Measurements from ENCODE around the gene RIN3. TPM values are rescaled to one million over a fixed set of nuclear protein-coding genes. Genes with fewer than 3 reads are reported as not detected.
A peak's percentile ranks its signal among the peaks of the same experiment; 100 is the strongest.

The RIN3 gene
- total and polyA plus RNA-seq, 10 of the 15 experiments (the other 5 are each of a cell fraction or from before 2014, with no cell fraction given): 0.91 to 23.3 (median 6.3) TPM

DNA sequence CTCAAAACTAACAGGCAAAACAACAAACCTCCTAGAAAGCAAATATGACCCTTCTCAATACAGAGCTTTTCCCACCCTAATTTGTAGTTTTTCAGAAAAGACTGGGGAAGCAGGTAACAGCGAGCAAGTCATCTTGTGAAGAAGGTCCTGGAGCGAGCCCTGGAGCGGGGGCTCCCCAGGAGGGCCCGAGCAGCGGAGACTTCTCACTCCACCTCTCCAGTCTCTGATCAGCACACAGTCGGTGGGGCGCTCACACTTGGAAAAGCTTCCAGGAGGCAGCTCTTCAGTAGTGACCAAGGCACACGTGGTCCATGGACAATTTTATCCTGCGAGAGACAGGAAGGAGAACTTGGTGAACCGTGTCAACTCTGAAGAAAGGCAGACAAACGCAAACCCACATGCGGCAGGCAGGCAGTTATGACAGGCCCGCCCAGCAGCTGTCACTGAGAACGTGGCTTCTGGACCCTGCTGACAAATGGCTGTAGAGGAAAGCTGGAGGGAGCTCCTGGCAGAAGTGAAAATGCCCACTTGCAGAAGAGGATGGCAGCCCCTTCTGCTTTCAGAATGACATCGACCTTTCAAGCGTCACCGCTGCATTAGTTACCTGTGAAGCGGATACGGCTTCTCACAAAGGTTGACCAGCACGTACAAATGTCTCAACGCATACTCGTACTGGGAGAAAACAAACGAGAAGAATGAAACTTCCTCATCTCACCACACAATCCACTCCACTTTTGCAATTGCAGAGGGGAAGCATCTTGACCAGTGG is 190.6 kb downstream of the RIN3 start (continued):
- TF ChIP-seq, protein P1, sequence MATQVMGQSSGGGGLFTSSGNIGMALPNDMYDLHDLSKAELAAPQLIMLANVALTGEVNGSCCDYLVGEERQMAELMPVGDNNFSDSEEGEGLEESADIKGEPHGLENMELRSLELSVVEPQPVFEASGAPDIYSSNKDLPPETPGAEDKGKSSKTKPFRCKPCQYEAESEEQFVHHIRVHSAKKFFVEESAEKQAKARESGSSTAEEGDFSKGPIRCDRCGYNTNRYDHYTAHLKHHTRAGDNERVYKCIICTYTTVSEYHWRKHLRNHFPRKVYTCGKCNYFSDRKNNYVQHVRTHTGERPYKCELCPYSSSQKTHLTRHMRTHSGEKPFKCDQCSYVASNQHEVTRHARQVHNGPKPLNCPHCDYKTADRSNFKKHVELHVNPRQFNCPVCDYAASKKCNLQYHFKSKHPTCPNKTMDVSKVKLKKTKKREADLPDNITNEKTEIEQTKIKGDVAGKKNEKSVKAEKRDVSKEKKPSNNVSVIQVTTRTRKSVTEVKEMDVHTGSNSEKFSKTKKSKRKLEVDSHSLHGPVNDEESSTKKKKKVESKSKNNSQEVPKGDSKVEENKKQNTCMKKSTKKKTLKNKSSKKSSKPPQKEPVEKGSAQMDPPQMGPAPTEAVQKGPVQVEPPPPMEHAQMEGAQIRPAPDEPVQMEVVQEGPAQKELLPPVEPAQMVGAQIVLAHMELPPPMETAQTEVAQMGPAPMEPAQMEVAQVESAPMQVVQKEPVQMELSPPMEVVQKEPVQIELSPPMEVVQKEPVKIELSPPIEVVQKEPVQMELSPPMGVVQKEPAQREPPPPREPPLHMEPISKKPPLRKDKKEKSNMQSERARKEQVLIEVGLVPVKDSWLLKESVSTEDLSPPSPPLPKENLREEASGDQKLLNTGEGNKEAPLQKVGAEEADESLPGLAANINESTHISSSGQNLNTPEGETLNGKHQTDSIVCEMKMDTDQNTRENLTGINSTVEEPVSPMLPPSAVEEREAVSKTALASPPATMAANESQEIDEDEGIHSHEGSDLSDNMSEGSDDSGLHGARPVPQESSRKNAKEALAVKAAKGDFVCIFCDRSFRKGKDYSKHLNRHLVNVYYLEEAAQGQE (IDR thresholded peaks at IDR 0.05; ENCODE audit: low read depth, low read length): no peak
- TF ChIP-seq RBBP5 (conservative IDR thresholded peaks at IDR 0.05) (no peak), NFYB (IDR thresholded peaks at IDR 0.05; ENCODE audit: insufficient read depth, low read depth, low read length) (no peak), ZNF274 (IDR thresholded peaks at IDR 0.05; ENCODE audit: insufficient read depth, insufficient read length) (no peak), SMC3 (IDR thresholded peaks at IDR 0.05; ENCODE audit: borderline replicate concordance, low read length) (0 out of 2 replicates have a peak, but pooled peaks have one; percentile 10), POLR2A (IDR thresholded peaks at IDR 0.05; ENCODE audit: low read depth, low read length) (no peak), EGR1 (IDR thresholded peaks at IDR 0.05; ENCODE audit: borderline replicate concordance in 1 of 2, low read depth in 2 of 2, low read length in 2 of 2) (no peak), FOS (IDR thresholded peaks at IDR 0.05; ENCODE audit: borderline replicate concordance, extremely low read depth, insufficient read length) (no peak), NFYA (IDR thresholded peaks at IDR 0.05; ENCODE audit: borderline replicate concordance, low read depth, low read length) (no peak), CREM (IDR thresholded peaks at IDR 0.05; ENCODE audit: low read depth) (peak; percentile 57; the same call in 1 of the 2 replicates), ZNF207 (IDR thresholded peaks at IDR 0.05; ENCODE audit: borderline replicate concordance) (no peak), RELA (IDR thresholded peaks at IDR 0.05; ENCODE audit: borderline replicate concordance, partially characterized antibody) (no peak), IKZF1 (conservative IDR thresholded peaks at IDR 0.05) (peak; percentile 87), ATF7 (IDR thresholded peaks at IDR 0.05; ENCODE audit: low read depth) (peak; percentile 93), ASH2L (IDR thresholded peaks at IDR 0.05; ENCODE audit: borderline replicate concordance, low read depth) (no peak), BRCA1 (IDR thresholded peaks at IDR 0.05; ENCODE audit: low read depth, low read length) (no peak), ESRRA (IDR thresholded peaks at IDR 0.05; ENCODE audit: low read length) (no peak), CHD2 (IDR thresholded peaks at IDR 0.05; ENCODE audit: borderline replicate concordance, low read depth, low read length) (peak; percentile 59; the same call in 1 of the 2 replicates), BHLHE40 (IDR thresholded peaks at IDR 0.05; ENCODE audit: borderline replicate concordance in 1 of 2, low read depth in 2 of 2, low read length in 1 of 2) (peak; percentile 46 to 86; a peak in 3 of 4 replicates), FOXK2 (IDR thresholded peaks at IDR 0.05) (no peak), SIX5 (IDR thresholded peaks at IDR 0.05; ENCODE audit: low read depth, low read length, severe bottlenecking) (no peak)
- TF ChIP-seq, protein P2, sequence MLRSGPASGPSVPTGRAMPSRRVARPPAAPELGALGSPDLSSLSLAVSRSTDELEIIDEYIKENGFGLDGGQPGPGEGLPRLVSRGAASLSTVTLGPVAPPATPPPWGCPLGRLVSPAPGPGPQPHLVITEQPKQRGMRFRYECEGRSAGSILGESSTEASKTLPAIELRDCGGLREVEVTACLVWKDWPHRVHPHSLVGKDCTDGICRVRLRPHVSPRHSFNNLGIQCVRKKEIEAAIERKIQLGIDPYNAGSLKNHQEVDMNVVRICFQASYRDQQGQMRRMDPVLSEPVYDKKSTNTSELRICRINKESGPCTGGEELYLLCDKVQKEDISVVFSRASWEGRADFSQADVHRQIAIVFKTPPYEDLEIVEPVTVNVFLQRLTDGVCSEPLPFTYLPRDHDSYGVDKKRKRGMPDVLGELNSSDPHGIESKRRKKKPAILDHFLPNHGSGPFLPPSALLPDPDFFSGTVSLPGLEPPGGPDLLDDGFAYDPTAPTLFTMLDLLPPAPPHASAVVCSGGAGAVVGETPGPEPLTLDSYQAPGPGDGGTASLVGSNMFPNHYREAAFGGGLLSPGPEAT (IDR thresholded peaks at IDR 0.05; ENCODE audit: low read depth): peak; percentile 73
